Nasal cavity respiratory epithelium epithelial cell of viscerocranial mucosa (primary cell): ENCODE measurements around the gene HMGB1. TPM values are rescaled to one million over a fixed set of nuclear protein-coding genes. Genes with fewer than 3 reads are reported as not detected.

ENCODE experiments used
- total RNA-seq: library from RNA; depleted of rRNA; stranded (reverse); fragments of >200 nt; gene quantifications from 2 replicates; pipeline ENCODE4 v1.2.3, GENCODE V29; 2014

HMGB1 gene
- total RNA-seq: 58.4 and 148 TPM in 2 replicates

GRCh38 chr13:30465593-30466357 lies at the start of gene HMGB1:
Gene HMGB1, minus strand, starts transcription at chr13:30465936. Its CDS starts 2,256 bp downstream, at chr13:30463680.

GRCh38 chr13:30422054-30422839 lies 43.5 kb downstream of the HMGB1 start, which contains the start of gene UBE2L5:
Gene UBE2L5, plus strand, starts transcription at chr13:30422493. Its CDS starts 5,498 bp downstream, at chr13:30427991.

Other genes with a start within 250 kb of the HMGB1 start
- 3.4 and 16.7 TPM in 2 replicates for gene KATNAL1, start 158.4 kb downstream of the HMGB1 start, total RNA-seq
- not detected in 2 replicates for gene UBE2L5, start 43.4 kb downstream of the HMGB1 start, total RNA-seq
- gene USPL1, start 152.0 kb upstream of the HMGB1 start, total RNA-seq: 14.0 and 18.7 TPM in 2 replicates